Activated CD4-positive, alpha-beta T cell treated with anti-CD3 and anti-CD28 coated beads, Interleukin-2, amount 50 U/mL, for 48 hours (primary cell): Measurements from ENCODE around the gene DUOX1.
A peak's percentile ranks its signal among the peaks of the same experiment; 100 is the strongest.

Experiments used
- DNase-seq, 2 experiments: peaks; one replicate each; pipeline ENCODE4 v3.0.0-alpha.2; 2020

The DUOX1 gene

GRCh38 chr15:45143946-45144345, 14.2 kb downstream of the DUOX1 start:
- no peak for DNase-seq

DNA sequence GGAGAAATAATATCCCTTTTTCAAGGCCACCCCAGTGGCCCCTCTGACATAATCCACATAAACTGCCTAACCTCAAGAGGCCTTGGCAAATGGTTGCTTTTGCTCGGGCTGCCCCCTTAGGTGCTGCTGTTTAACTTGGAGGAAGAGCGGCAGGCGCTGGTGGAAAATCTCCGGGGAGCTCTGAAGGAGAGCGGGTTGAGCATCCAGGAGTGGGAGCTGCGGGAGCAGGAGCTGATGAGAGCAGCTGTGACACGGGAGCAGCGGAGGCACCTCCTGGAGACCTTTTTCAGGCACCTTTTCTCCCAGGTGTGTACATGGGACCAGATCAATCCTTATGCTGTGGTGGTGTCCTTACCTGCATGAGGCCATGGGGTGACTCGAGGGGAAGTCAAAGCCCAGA, 15.0 kb downstream of the DUOX1 start:
- DNase-seq = no peak

DNA sequence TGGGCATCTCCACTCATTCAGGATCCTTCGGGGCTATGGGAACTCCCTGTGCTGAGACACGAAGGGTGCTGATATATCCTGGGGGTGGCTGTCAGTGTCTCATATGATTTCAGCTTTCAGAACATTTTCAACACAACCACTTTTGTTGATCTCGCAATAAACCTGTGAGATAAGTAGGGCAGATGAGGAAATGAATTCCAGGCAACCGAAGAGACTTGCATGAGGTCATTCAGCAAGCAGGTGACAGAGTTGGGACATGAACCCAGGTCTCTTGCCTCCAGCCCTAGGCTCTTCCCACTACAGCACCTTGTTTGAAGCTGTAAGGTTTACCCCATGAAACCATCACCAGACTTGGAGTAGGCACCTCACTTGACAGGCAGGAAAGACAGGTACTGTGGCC, 16.6 kb downstream of the DUOX1 start:
- no peak for DNase-seq

- DNase-seq = no peak
Observed at GRCh38 chr15:45147606-45148005, 17.8 kb downstream of the DUOX1 start.

GRCh38 chr15:45148076-45149059, 18.6 kb downstream of the DUOX1 start:
- no peak for DNase-seq

- DNase-seq = no peak
Observed at GRCh38 chr15:45149060-45149459, 19.3 kb downstream of the DUOX1 start.

- no peak for DNase-seq
Observed at GRCh38 chr15:45150481-45150880, 20.7 kb downstream of the DUOX1 start.

DNA sequence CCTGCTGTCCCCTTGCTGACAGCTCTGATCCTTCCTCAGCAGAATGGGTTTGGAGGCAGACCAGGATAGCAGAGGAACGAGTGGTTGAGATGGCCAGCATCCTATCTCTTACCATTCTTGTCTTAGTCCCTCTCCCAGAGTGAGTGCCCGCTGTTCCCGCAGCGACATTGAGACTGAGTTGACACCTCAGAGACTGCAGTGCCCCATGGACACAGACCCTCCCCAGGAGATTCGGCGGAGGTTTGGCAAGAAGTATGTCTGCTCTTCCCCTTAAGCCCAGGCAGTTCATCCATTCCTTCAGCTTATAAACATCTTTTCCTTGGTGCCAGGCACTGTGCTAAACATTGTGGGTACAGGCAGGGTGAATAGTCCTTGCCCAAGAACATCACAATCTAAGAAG, 21.2 kb downstream of the DUOX1 start:
- DNase-seq = no peak

GRCh38 chr15:45151998-45152828, 22.4 kb downstream of the DUOX1 start:
- no peak for DNase-seq

GRCh38 chr15:45155739-45156138, 25.9 kb downstream of the DUOX1 start:
- no peak for DNase-seq

- DNase-seq = no peak
Observed at GRCh38 chr15:45156744-45157455, 27.1 kb downstream of the DUOX1 start.

GRCh38 chr15:45157974-45158373, 28.2 kb downstream of the DUOX1 start:
- DNase-seq = no peak

- no peak for DNase-seq
Observed at GRCh38 chr15:45161666-45162065, 31.9 kb downstream of the DUOX1 start.

DNA sequence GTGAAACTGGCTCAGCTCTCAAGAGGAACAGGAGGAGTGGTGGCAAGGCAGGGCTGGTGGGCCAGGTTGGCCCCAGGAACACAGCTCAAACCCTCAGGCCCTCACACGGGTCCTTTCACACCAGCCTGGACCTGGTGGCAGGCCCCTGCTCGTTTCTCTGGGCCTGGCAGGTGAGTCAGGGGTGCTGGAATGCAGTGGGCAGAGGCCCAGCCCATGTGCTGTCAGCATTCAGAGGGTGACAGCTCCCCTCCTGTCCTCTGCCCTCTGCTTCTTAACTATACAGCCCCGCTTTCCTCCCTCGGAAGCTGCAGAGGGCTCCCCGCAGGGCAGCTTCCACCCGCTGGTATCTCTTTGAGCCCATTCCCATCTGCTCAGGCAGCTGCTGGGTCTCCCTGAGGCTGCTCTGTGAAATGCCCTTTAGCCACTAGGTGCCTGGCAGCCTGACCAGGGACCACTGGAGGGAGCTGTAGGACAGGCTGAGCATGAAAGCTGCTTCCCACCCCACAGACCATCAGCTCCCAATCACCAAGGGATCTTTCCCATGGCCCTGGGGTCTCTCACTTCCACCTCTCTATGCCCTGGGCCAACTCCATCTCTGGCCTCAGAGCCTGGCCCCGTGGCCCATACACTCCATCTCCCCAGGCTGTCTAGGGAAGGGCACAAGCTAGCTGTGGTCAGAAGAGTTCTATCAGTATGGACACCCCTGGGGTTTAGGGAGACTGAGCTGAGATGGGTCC, 33.1 kb downstream of the DUOX1 start:
- peak; percentile 65 to 73 for DNase-seq

GRCh38 chr15:45163508-45163856, 33.7 kb downstream of the DUOX1 start:
- no peak for DNase-seq

- no peak for DNase-seq
Observed at GRCh38 chr15:45164914-45165313, 35.1 kb downstream of the DUOX1 start.

DNA sequence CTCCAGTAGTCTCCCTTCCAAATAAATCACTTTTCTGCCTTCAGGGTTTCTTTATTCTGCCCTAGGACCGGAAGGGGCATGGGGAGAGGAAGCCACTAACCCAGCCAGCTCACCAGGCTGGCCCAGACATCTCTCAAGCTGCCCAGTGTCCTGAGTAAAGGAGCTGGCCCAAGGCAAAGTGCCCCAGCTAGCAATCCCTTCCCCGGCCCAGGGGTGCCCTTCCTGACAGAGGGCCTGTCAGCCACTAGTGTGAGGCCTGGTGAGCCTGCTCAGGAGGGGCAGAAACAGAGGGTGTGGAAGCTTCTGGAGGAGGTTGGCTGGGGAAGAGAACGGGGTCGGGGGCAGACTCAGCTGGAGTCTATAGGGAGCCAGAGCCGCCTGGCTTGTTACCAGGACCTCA, 35.7 kb downstream of the DUOX1 start:
- no peak for DNase-seq

DNA sequence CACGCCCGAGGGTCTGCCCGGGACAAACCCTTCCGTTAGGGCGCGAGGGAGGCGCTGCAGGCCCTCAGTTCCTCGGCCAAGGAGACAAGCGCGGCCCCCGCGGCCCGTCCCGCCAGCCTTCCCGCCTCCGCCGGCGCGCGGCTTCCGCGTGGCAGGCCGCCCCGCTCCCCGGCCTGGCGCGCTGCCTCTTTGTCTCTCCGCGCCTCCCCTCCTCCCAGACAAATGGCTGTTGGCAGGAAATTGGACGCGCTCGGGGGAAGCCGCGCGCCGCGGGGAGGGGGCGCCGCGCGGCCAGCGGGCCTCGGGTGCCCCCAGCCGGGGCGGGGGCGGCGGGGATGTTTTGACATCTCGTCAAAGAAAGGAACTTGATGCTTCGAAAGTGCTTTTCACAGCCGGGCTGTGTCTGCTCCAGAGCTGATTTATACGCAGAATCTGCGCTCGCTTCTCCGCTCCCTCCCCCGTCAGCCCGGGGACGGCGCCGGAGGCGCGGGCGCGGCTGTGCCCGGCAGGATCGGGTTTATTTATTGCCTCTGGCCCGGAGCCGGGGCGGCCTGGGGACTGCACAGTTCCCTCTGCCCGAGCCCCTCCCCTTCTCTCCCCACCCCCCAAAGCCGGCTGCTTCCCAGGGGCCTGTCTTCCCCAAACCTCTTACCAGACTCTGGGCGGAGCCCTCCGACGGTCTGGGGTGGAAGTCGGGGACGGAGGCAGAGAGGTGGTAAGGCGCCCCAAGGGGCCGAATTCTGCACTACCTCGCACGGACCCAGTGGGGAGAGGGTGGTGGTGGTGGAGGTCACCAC, 37.2 kb downstream of the DUOX1 start:
- peak; percentile 87 to 91 for DNase-seq

DNA sequence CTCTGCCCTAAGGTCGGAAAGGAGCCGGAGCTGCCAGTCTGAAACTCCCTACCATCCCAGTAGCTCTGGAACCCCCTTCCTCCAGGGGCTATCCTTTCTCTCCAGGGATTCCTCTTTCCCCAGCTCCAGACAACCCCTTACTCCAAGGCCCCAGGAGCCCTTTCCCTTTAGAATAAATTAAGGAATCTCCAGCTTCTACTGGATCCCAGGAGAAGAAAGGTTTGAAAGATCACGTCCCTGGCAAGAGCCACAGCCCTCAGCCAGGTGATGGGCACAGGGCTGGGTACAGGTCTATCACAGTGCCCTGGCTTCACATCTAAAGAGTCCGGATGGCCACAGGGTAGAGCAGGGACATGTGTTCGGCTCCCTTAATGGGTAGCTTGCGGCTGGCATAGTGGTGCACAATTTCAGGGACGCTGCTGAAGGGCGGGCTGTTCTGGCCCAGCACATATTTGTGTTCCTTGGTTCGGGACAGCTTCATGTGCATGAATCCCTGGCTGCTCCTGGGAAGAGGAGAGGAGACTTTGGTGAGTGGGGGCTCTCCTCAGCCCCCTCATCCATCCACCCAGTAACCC, 37.9 kb downstream of the DUOX1 start:
- DNase-seq = no peak

GRCh38 chr15:45168286-45168685, 38.5 kb downstream of the DUOX1 start:
- DNase-seq = no peak
